Esophagus squamous epithelium (tissue), 5 donors: ENCODE data around the gene CYP4F8. TPM values are rescaled to one million over a fixed set of nuclear protein-coding genes. Genes with fewer than 3 reads are reported as not detected.

Source experiments
- DNase-seq: peaks from one replicate; lab custom pipeline; 2025; lab: John Stamatoyannopoulos, UW
- H3K27ac ChIP-seq, 4 donors: fragments of 200-600 bp; sonication (generic); one replicate each; pipeline ENCODE4 v1.5.1; 2016 to 2019; ENCODE audit warnings: mild to moderate bottlenecking in 1 of 4
- H3K27me3 ChIP-seq, 4 donors: fragments of 200-600 bp; sonication (generic); 1 replicate in 3 of 4; 2 replicates in 1 of 4; pipeline versions ENCODE4 v1.5.1 to v1.6.0; 2017 to 2021; ENCODE audit warnings: antibody characterized with exemption in 1 of 4
- H3K36me3 ChIP-seq, 3 donors: fragments of 200-600 bp; sonication (generic); one replicate each; pipeline ENCODE4 v1.5.1; 2016 to 2019
- H3K4me1 ChIP-seq, 3 donors: fragments of 200-600 bp; sonication (generic); one replicate each; pipeline ENCODE4 v1.5.1; 2017 to 2019
- H3K4me3 ChIP-seq, 4 donors: fragments of 200-600 bp; sonication (generic); 1 replicate in 3 of 4; 2 replicates in 1 of 4; pipeline ENCODE4 v1.5.1; 2016 to 2019; ENCODE audit warnings: mild to moderate bottlenecking in 2 of 4, moderate library complexity in 1 of 4
- H3K9me3 ChIP-seq, 3 donors: fragments of 200-600 bp; sonication (generic); one replicate each; pipeline ENCODE4 v1.5.1; 2016 to 2019
- CTCF ChIP-seq, 6 experiments: fragments of 450-650 bp in 4 of 6; fragments of 200-600 bp in 2 of 6; sonication (generic) in 2 of 6; IDR thresholded peaks; one replicate each; pipeline ENCODE4 v1.5.1; 2016 to 2019; ENCODE audit warnings: antibody characterized with exemption in 6 of 6, mild to moderate bottlenecking in 4 of 6, moderate library complexity in 4 of 6
- POLR2A ChIP-seq, 4 donors: fragments of 450-650 bp; IDR thresholded peaks; one replicate each; pipeline ENCODE4 v1.6.1; 2017; ENCODE audit warnings: antibody characterized with exemption in 4 of 4, mild to moderate bottlenecking in 4 of 4, moderate library complexity in 3 of 4
- WGBS, 2 donors: methylation state at CpG; one replicate each; pipeline ENCODE4 v1.1.5; 2018; 5-methylcytosine and 5-hydroxymethylcytosine counted together
- intact Hi-C: fragments of 100-400 bp; cut with DNase I; formaldehyde crosslinking; loops from one replicate; pipeline ENCODE4 v1.15.0; 2022
- total RNA-seq, 4 donors: library from RNA; depleted of rRNA; stranded (reverse); fragments of >200 nt; gene quantifications; one replicate each; pipeline ENCODE4 v1.1.0, GENCODE V29; 2016
- donor health status: DM: yes; HTN: yes; CAD: no.

The CYP4F8 gene
- total RNA-seq, 4 donors from 2014 or later, result not detected

DNA sequence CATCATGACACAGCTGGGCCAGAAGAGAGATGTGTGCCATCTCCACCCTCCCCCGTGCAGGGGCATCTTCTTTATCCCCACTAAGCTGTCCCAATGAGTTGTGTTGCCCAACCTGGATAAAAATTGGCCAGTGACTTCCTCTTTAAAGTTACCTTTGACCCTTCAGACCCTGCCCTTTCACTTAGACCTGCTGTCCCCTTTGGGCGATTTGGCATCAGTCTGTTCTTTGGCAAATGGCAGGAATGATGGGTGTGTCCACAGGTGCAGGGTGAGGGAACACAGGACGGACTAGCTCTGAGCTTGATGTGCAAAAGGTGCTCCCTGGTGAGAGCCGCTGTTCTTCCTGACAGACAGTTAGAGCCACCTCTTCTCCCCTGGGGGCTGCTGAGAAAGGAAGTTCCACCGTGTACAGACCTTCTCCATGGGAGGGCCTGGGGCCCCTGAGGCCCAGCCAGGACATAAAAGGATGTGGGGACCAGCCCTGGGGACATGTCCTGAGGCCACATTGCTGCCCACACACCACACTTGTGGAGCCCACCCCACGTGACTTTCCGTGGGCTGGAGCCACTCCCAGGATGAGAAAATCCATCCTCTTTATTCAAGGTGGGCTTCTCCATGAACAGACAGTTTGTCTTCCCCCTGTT, 1.7 kb downstream of the CYP4F8 start:
- intact Hi-C loops, result no loop called here
- Histone ChIP-seq H3K9me3 (no peaks in the 10 kb centered on the region), H3K4me3 (no peak overlapping the region), H3K36me3 (no peaks in the 10 kb centered on the region), H3K27me3 (peaks cover 0 to 67% (median 0%) of the 10 kb centered on the region in 4 donors), H3K27ac (no peak overlapping the region), H3K4me1 (peaks cover 0 to 3% (median 0%) of the 10 kb centered on the region in 3 donors)
- no peak for DNase-seq
- TF ChIP-seq CTCF (IDR thresholded peaks at IDR 0.05) (no peak), POLR2A (IDR thresholded peaks at IDR 0.05) (no peak)
- 34 to 46% methylated on average over 1 to 4 of the region's 7 CpGs for WGBS, 2 donors

DNA sequence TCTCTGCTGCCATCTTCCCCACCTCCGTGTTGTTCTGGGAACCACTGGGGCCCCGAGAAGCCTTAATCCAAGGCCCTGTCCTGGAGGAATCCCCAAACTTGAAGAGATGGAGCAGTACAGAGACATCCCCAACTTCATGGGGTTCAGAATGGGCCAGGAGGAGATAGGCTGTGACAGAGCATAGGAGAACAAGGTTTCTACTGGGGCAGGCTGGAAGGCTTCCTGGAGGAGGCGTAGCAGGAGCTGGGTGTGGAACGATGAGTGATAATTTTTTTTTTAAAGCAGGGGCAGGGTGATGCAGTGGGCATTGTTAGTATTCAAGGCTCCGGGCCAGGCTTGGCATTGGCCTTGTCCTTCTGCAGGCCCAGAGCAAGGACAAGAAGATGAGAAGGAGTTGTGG, 3.3 kb downstream of the CYP4F8 start:
- Histone ChIP-seq H3K27ac (no peak overlapping the region), H3K4me3 (no peak overlapping the region), H3K4me1 (no peaks in the 10 kb centered on the region), H3K36me3 (no peaks in the 10 kb centered on the region), H3K27me3 (peaks cover 0 to 75% (median 0%) of the 10 kb centered on the region in 4 donors), H3K9me3 (no peaks in the 10 kb centered on the region)
- intact Hi-C loops, result no loop called here
- WGBS, 2 donors, result 65 to 76% methylated on average over 4 to 5 of the region's 5 CpGs
- DNase-seq, result no peak
- TF ChIP-seq POLR2A (IDR thresholded peaks at IDR 0.05) (no peak), CTCF (IDR thresholded peaks at IDR 0.05) (no peak)

GRCh38 chr19:15621801-15622200, 6.8 kb downstream of the CYP4F8 start:
- intact Hi-C loops, result loop anchor here (10.0 kb wide), 2 partner anchors 243 to 563 kb away; partner anchors contain the start of gene FAM32A
- Histone ChIP-seq H3K4me1 (no peaks in the 10 kb centered on the region), H3K36me3 (no peaks in the 10 kb centered on the region), H3K4me3 (no peak overlapping the region), H3K9me3 (no peaks in the 10 kb centered on the region), H3K27me3 (peaks cover 0 to 73% (median 0%) of the 10 kb centered on the region in 4 donors), H3K27ac (no peak overlapping the region)
- TF ChIP-seq CTCF (IDR thresholded peaks at IDR 0.05) (no peak), POLR2A (IDR thresholded peaks at IDR 0.05) (no peak)
- DNase-seq, result no peak
- 50 to 83% methylated on average over 1 of the region's 1 CpG for WGBS, 2 donors

- intact Hi-C loops, result loop anchor here (10.0 kb wide), 2 partner anchors 242 to 562 kb away; partner anchors contain the start of gene FAM32A
- no peak for TF ChIP-seq POLR2A (IDR thresholded peaks at IDR 0.05)
- TF ChIP-seq CTCF (IDR thresholded peaks at IDR 0.05), result no peak
- WGBS, 2 donors, result 34 to 48% methylated on average over 2 to 4 of the region's 11 CpGs
- H3K36me3 ChIP-seq, result no peaks in the 10 kb centered on the region
- peaks cover 0 to 68% (median 0%) of the 10 kb centered on the region in 4 donors for H3K27me3 ChIP-seq
- H3K4me3 ChIP-seq, result no peak overlapping the region
- no peak for DNase-seq
- no peaks in the 10 kb centered on the region for H3K9me3 ChIP-seq
- no peak overlapping the region for H3K27ac ChIP-seq
- no peaks in the 10 kb centered on the region for H3K4me1 ChIP-seq
These were observed 8.0 kb downstream of the CYP4F8 start for GRCh38 chr19:15622991-15623390.

- no peaks in the 10 kb centered on the region for H3K36me3 ChIP-seq
- H3K4me3 ChIP-seq, result no peak overlapping the region
- intact Hi-C loops, result loop anchor here (10.0 kb wide), 2 partner anchors 241 to 561 kb away; partner anchors contain the start of gene FAM32A
- no peaks in the 10 kb centered on the region for H3K4me1 ChIP-seq
- no peak for DNase-seq
- WGBS, 2 donors, result 14 to 17% methylated on average over 7 to 8 of the region's 9 CpGs
- TF ChIP-seq CTCF (IDR thresholded peaks at IDR 0.05), result no peak
- no peak for TF ChIP-seq POLR2A (IDR thresholded peaks at IDR 0.05)
- H3K9me3 ChIP-seq, result no peaks in the 10 kb centered on the region
- peaks cover 0 to 69% (median 0%) of the 10 kb centered on the region in 4 donors for H3K27me3 ChIP-seq
- H3K27ac ChIP-seq, result no peak overlapping the region
These were observed 8.8 kb downstream of the CYP4F8 start for GRCh38 chr19:15623711-15624318.
